Inflammatory macrophage treated with lipopolysaccharide for 1 hour (primary cell): ENCODE data around the gene ING1.
"Not testable (repeated sequence)": the region's sequence is repeated elsewhere in the genome, so short reads cannot be mapped to it uniquely, and the experiment has no call there.

Experiments used
- DNase-seq, 2 donors: peaks; one replicate each; pipeline ENCODE4 v3.0.0-alpha.2; 2020 to 2022

ING1 gene

GRCh38 chr13:110719036-110719710 lies 5.7 kb downstream of the ING1 start:
- DNase-seq = no peak

- no peak for DNase-seq
Observed at GRCh38 chr13:110722971-110723370, 9.5 kb downstream of the ING1 start.

- no peak for DNase-seq
Observed at GRCh38 chr13:110723598-110723997, 10.1 kb downstream of the ING1 start.

GRCh38 chr13:110726153-110726552 lies 12.7 kb downstream of the ING1 start:
- not testable (repeated sequence) for DNase-seq

GRCh38 chr13:110726726-110727125 lies 13.2 kb downstream of the ING1 start:
- DNase-seq = peak; percentile 13 to 52

- DNase-seq = no peak
Observed at GRCh38 chr13:110731072-110731471, 17.6 kb downstream of the ING1 start.

GRCh38 chr13:110734561-110734960 lies 21.1 kb downstream of the ING1 start:
- DNase-seq = no peak

GRCh38 chr13:110737555-110737954 lies 24.1 kb downstream of the ING1 start:
- no peak for DNase-seq

GRCh38 chr13:110743687-110744086 lies 30.2 kb downstream of the ING1 start:
- DNase-seq = no peak

GRCh38 chr13:110746438-110746837 lies 32.9 kb downstream of the ING1 start:
- DNase-seq = no peak

GRCh38 chr13:110748271-110748670 lies 34.8 kb downstream of the ING1 start:
- DNase-seq = no peak

GRCh38 chr13:110756219-110756631 lies 42.7 kb downstream of the ING1 start:
- no peak for DNase-seq

- DNase-seq = no peak
Observed at GRCh38 chr13:110757296-110757695, 43.8 kb downstream of the ING1 start.

GRCh38 chr13:110758195-110758805 lies 44.8 kb downstream of the ING1 start:
- DNase-seq = no peak

GRCh38 chr13:110759710-110760109 lies 46.2 kb downstream of the ING1 start:
- no peak for DNase-seq

- DNase-seq = no peak
Observed at GRCh38 chr13:110760611-110761010, 47.1 kb downstream of the ING1 start.

GRCh38 chr13:110766671-110767430 lies 53.4 kb downstream of the ING1 start:
- no peak for DNase-seq

GRCh38 chr13:110767476-110767875 lies 54.0 kb downstream of the ING1 start:
- no peak for DNase-seq

GRCh38 chr13:110769097-110769496 lies 55.6 kb downstream of the ING1 start:
- no peak for DNase-seq

- DNase-seq = no peak
Observed at GRCh38 chr13:110770678-110771077, 57.2 kb downstream of the ING1 start.

- DNase-seq = peak in 1 of 2 donors; percentile 10
Observed at GRCh38 chr13:110771194-110771593, 57.7 kb downstream of the ING1 start.

GRCh38 chr13:110772091-110772984 lies 58.8 kb downstream of the ING1 start:
- DNase-seq = no peak
